Mucosa of descending colon (tissue), 3 donors: ENCODE data around the gene ATP6V0B. TPM values are rescaled to one million over a fixed set of nuclear protein-coding genes. Genes with fewer than 3 reads are reported as not detected.

ENCODE experiments used
- ATAC-seq: fragments of 200-7000 bp; cut with Tn5 transposase; one replicate; pipeline ENCODE4 v1.9.1; 2020; ENCODE audit warnings: mild to moderate bottlenecking, moderate library complexity
- DNase-seq, 3 donors: peaks; one replicate each; pipeline ENCODE4 v3.0.0-alpha.2; 2020
- H3K36me3 ChIP-seq: fragments of 200-600 bp; one replicate; pipeline ENCODE4 v1.8.0; 2021; ENCODE audit warnings: low read depth, mild to moderate bottlenecking
- H3K4me1 ChIP-seq: fragments of 200-600 bp; one replicate; pipeline ENCODE4 v1.8.0; 2021; ENCODE audit warnings: low read depth, mild to moderate bottlenecking
- H3K4me3 ChIP-seq: fragments of 200-600 bp; one replicate; pipeline ENCODE4 v1.8.0; 2021; ENCODE audit warnings: mild to moderate bottlenecking
- H3K9me3 ChIP-seq: fragments of 200-600 bp; one replicate; pipeline ENCODE4 v1.8.0; 2021; ENCODE audit warnings: mild to moderate bottlenecking
- CTCF ChIP-seq: fragments of 200-600 bp; IDR thresholded peaks from one replicate; pipeline ENCODE4 v1.8.0; 2022; ENCODE audit warnings: antibody characterized with exemption, mild to moderate bottlenecking
- intact Hi-C, 2 donors: fragments of 100-400 bp; cut with DNase I in 1 of 2; cut with micrococcal nuclease in 1 of 2; formaldehyde crosslinking; loops; one replicate each; pipeline versions ENCODE4 v1.11.0 to v1.11.1; 2022; cut with DNase I, micrococcal nuclease
- total RNA-seq, 3 donors: library from RNA; stranded (reverse); fragmentation: NEBNext Ultra II Directional in 2 of 3; extraction: Animal tissue kit (Norgen Biotek cat#: 25700) in 2 of 3; gene quantifications; one replicate each; pipeline versions ENCODE4 v1.2.1 to v1.2.4, GENCODE V29; 2021 to 2023
- donor health status: DM: no; HTN: no; CAD: no; lungs with moderate emphysema.
- donor health status: DM: no; HTN: no; CAD: no.
- donor health status: DM: no; HTN: yes; CAD: no.

Gene ATP6V0B
- total RNA-seq, 3 donors from 2014 or later = 116 to 184 (median 158) TPM

GRCh38 chr1:43953361-43953760, 21.4 kb upstream of the ATP6V0B start:
- ATAC-seq (no peak), DNase-seq (no peak)
- H3K9me3 ChIP-seq = no peaks in the 10 kb centered on the region
- TF ChIP-seq CTCF = no peak
- intact Hi-C loops = no loop called here
- no peaks in the 10 kb centered on the region for H3K4me1 ChIP-seq
- H3K4me3 ChIP-seq = no peak overlapping the region
- H3K36me3 ChIP-seq = no peaks in the 10 kb centered on the region

GRCh38 chr1:43954036-43954435, 20.7 kb upstream of the ATP6V0B start:
- no peaks in the 10 kb centered on the region for H3K36me3 ChIP-seq
- no peak overlapping the region for H3K4me3 ChIP-seq
- no peak for TF ChIP-seq CTCF
- no peaks in the 10 kb centered on the region for H3K9me3 ChIP-seq
- intact Hi-C loops = no loop called here
- H3K4me1 ChIP-seq = no peaks in the 10 kb centered on the region
- no peak for DNase-seq
- no peak for ATAC-seq

DNA sequence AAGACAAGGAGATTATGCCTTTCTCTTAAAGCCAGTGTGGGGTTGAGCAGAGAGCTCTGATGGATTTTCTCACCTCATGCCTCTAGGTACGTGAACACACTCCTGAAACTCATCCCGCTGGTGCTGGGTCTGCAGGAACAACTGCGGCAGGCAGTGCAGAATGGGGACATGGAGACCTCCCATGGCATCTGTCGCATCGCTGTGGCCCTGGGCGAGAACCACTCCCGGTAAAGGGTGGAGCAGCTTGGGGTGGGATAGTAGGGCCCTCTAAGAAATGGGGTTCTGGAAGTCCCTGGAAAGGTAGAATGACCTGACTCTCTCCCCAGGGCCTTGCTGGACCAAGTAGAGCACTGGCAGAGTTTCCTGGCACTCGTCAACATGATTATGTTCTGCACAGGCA, 18.5 kb upstream of the ATP6V0B start:
- Histone ChIP-seq H3K4me1 (no peaks in the 10 kb centered on the region), H3K4me3 (no peak overlapping the region), H3K9me3 (no peaks in the 10 kb centered on the region), H3K36me3 (no peaks in the 10 kb centered on the region)
- no peak for ATAC-seq
- TF ChIP-seq CTCF = no peak
- intact Hi-C loops = no loop called here
- DNase-seq = no peak

DNA sequence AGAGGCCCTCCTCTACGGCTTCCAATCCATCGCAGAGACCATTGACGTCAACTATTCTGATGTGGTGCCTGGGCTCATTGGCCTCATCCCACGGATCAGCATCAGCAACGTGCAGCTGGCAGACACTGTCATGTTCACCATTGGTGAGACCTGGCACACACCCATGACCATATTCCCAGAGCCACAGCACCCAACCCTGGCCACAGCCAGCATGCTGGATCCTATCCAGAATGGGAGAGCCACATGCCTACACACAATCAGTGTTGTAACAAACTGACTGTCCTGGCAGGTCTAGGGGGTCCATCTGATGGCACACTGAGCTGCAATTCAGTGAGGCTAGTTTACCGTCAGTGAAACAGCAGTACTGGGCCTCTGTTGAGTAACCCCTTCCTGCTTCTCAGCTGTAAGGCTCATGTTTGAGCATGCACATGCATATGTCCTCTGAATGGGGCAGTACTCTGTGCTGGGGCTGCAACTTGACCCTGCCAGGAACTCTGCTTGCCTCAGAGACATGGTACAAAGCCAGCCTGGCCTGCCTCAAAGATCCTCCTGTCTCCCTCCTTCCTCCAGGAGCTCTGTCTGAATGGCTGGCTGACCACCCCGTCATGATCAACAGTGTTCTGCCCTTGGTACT, 17.2 kb upstream of the ATP6V0B start:
- Histone ChIP-seq H3K4me3 (no peak overlapping the region), H3K4me1 (no peaks in the 10 kb centered on the region), H3K36me3 (no peaks in the 10 kb centered on the region), H3K9me3 (no peaks in the 10 kb centered on the region)
- no peak for ATAC-seq
- no peak for TF ChIP-seq CTCF
- DNase-seq = no peak
- intact Hi-C loops = no loop called here

GRCh38 chr1:43958351-43959255, 16.2 kb upstream of the ATP6V0B start:
- DNase-seq (no peak), ATAC-seq (no peak)
- Histone ChIP-seq H3K4me3 (no peak overlapping the region), H3K4me1 (no peaks in the 10 kb centered on the region), H3K9me3 (no peaks in the 10 kb centered on the region), H3K36me3 (no peaks in the 10 kb centered on the region)
- intact Hi-C loops = no loop called here
- no peak for TF ChIP-seq CTCF
